Astrocyte of the cerebellum (primary cell): ENCODE results near the gene GLB1L2.

ENCODE experiments used
- DNase-seq: peaks from one replicate; pipeline ENCODE4 v3.0.0-alpha.2; 2011; ENCODE audit warnings: low read depth
- H3K4me3 ChIP-seq: 2 replicates; pipeline ENCODE4 v1.5.1; 2011; ENCODE audit warnings: mild to moderate bottlenecking, low read depth, low read length, moderate library complexity
- in situ Hi-C: cut with HindIII; loops from 2 replicates; pipeline ENCODE4 v1.10.0; 2017; ENCODE audit warnings: low sequenced_read_pairs
- TF ChIP-seq, protein P1 (sequence below): IDR thresholded peaks from 2 replicates; pipeline ENCODE4 v1.5.1; 2012; ENCODE audit warnings: low read length, low read depth, moderate library complexity, mild to moderate bottlenecking; ENCODE audit errors: missing control alignments

Gene GLB1L2

DNA sequence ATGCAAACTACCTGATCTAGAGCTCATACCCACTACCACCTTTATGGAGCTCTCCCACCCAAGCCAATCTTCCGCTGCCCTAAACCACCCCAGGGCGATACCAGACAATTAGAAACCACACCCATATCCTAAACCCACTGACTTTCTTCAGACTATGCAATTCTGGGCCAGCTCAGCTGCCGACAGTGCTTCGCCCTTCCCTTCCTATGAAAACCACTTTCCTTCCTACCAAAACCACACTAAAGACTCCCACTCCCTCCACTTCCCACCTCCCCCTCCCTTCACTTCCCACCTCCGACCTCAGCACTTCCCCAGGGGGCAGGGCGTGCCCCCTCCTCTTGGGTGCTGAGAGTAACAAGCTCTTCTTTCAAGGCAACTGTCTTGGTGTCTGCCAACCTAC, 55.2 kb downstream of the GLB1L2 start:
- no peak overlapping the region for H3K4me3 ChIP-seq
- TF ChIP-seq, protein P1, sequence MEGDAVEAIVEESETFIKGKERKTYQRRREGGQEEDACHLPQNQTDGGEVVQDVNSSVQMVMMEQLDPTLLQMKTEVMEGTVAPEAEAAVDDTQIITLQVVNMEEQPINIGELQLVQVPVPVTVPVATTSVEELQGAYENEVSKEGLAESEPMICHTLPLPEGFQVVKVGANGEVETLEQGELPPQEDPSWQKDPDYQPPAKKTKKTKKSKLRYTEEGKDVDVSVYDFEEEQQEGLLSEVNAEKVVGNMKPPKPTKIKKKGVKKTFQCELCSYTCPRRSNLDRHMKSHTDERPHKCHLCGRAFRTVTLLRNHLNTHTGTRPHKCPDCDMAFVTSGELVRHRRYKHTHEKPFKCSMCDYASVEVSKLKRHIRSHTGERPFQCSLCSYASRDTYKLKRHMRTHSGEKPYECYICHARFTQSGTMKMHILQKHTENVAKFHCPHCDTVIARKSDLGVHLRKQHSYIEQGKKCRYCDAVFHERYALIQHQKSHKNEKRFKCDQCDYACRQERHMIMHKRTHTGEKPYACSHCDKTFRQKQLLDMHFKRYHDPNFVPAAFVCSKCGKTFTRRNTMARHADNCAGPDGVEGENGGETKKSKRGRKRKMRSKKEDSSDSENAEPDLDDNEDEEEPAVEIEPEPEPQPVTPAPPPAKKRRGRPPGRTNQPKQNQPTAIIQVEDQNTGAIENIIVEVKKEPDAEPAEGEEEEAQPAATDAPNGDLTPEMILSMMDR = no peak
- DNase-seq = no peak
- in situ Hi-C loops = no loop called here

DNA sequence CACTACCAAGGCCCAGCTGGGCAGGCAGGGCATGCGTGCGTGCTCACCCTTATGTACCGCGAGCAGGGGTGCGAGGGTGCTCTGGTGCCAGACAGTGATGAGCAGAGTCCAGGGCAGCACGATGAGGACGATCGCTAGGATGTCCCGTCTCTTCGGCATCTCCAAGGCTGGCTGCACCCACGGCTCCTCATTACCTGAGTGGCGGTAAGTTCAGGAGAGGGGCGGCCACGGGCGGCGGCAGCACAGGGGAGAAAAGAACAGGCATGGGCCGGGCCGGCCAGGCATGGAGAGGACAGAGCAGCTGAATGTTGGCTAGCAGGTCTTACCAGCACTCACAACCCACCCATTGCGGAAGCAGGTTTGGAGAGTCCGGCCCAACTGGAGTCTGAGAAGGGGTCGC, 55.7 kb downstream of the GLB1L2 start:
- TF ChIP-seq, protein P1 = no peak
- DNase-seq = no peak
- no peak overlapping the region for H3K4me3 ChIP-seq
- in situ Hi-C loops = no loop called here

GRCh38 chr11:134388590-134388989, 56.8 kb downstream of the GLB1L2 start:
- in situ Hi-C loops = no loop called here
- no peak for DNase-seq
- no peak overlapping the region for H3K4me3 ChIP-seq
- TF ChIP-seq, protein P1 = no peak

- no peak for DNase-seq
- in situ Hi-C loops = no loop called here
- no peak overlapping the region for H3K4me3 ChIP-seq
- TF ChIP-seq, protein P1 = no peak
Observed at GRCh38 chr11:134389464-134390180, 57.8 kb downstream of the GLB1L2 start.

DNA sequence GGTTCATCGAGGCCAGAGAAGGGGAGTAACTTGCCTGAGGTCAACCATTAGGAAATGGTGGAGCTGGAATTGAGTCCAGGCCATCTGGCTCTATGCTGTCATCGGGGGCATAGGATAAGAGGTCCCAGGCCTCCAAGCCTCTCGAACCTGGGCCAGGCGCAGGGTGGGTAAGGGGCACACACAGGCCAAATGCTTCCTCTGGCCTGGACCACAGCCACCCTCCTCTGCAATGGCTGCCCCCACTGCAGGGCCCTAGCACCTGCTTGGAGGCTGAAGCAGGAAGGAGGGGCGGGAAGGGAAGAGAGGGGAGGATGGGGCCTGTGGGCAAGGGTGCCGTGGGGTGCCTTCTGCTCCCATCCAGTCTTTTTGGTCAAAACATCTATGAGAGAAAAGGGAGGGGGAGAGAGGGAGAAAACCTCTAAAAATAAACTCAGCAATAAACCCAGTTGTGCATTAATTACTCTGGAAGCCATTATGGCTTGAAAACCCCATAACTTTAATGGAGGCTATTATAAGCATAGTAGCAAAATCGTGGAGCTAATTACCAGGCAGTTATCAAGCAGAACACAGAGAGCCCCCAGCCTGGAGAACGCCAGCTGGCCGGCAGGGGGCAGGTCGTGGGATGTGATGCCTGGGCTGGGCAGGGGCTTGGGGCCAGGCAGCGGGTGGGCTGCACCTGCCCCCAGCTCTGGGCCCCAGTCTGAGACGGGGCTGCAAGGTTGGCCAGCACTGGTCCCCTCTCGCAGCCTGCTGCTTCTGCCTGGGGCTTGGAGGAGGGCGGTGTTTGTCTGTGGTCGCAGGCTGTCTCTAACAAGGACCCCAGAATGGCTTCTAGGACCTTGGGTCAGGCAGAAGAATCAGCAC, 59.1 kb downstream of the GLB1L2 start:
- TF ChIP-seq, protein P1 = no peak
- no peak for DNase-seq
- in situ Hi-C loops = no loop called here
- no peak overlapping the region for H3K4me3 ChIP-seq

DNA sequence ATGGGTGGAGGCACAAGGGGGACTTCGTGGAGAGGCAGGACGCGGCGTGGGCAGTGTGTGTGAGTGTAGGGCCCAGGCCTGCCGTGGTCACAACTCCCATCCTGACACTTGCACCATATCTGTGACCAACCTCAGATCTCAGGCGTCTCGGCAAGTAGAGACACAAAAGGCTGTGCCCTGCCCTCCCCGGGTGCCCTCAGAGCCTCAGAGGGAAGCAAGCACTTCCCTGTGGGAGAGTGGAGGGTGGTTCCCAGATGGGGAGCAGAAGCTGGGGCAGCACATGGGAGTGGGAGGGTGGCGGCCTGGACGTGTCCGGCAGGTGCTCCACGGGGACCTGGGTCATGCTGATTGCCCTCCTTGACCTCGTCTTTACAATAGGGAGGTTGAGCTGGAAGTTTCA, 59.9 kb downstream of the GLB1L2 start:
- DNase-seq = no peak
- in situ Hi-C loops = no loop called here
- no peak overlapping the region for H3K4me3 ChIP-seq
- TF ChIP-seq, protein P1 = no peak
